Upper lobe of left lung (tissue), 4 donors: ENCODE data around the gene EWSR1.

Experiments
- CTCF ChIP-seq, 6 experiments: fragments of 450-650 bp in 4 of 6; fragments of 200-600 bp in 2 of 6; sonication (generic) in 2 of 6; IDR thresholded peaks; one replicate each; pipeline ENCODE4 v1.5.1; 2016 to 2019; ENCODE audit warnings: antibody characterized with exemption in 6 of 6
- EP300 ChIP-seq, 4 donors: sonication (generic); formaldehyde crosslinking; IDR thresholded peaks; one replicate each; pipeline ENCODE4 v1.5.1; 2017; ENCODE audit warnings: antibody characterized with exemption in 4 of 4, control low read depth in 2 of 4
- POLR2A ChIP-seq, 4 donors: fragments of 450-650 bp; IDR thresholded peaks; one replicate each; pipeline ENCODE4 v1.5.1; 2016 to 2017; ENCODE audit warnings: antibody characterized with exemption in 4 of 4, mild to moderate bottlenecking in 2 of 4

DNA sequence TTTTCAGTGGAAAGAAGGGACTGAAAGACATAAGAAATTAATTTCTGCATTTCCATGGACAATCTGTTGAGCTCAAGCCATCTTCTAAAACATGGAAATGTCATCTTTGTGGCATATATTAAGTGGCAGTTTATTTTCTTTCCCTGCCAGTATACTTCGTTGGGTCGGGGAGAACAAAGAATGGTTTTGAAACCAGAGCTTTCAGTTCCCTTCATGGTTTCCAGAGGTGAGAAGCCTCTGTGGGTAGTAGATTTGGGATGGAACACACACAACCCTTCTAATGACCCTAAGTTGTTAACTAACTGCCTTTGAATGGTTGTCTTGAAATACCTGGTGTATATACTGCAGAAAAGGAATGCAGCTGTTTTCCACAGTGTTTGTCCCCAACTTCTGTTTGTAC is 20.8 kb downstream of the EWSR1 start:
- TF ChIP-seq EP300 (IDR thresholded peaks at IDR 0.05), result no peak
- no peak for TF ChIP-seq CTCF (IDR thresholded peaks at IDR 0.05)
- no peak for TF ChIP-seq POLR2A (IDR thresholded peaks at IDR 0.05)
